ENCODE measurements around the gene PAQR3. TPM values are rescaled to one million over a fixed set of nuclear protein-coding genes. Genes with fewer than 3 reads are reported as not detected.

PAQR3 gene
- total RNA-seq, 2 donors from 2014 or later: 3.0 to 3.9 TPM

DNA sequence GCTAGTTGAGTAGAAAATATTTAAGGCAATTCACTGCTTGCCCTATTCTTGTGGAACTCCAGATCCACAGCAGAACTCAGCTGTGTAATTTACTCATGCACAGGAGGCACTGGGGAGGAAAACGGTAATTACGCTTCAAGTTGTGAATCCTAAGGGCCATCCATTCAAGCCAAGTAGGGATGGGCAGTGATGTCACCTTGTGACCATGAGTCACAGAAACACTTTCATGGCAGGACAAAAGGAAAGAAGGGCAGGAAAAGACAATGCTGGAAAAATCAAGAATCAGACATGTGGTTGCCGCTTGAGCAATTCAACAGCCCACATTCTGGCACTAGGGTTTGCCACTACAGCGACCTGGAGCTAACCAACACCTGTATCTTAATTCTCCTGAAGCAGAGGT, 1.4 kb downstream of the PAQR3 start:
- DNase-seq: no peak
- WGBS, 2 donors: 93 to 95% methylated on average over 4 of the region's 4 CpGs
- H3K36me3 ChIP-seq (replicated peaks in 1 of 2; ENCODE audit: insufficient read depth in 1 of 2, low read depth in 2 of 2): no peaks in the 10 kb centered on the region
- intact Hi-C loops (cut with DNase I): no loop called here
- no peaks in the 10 kb centered on the region for H3K9me3 ChIP-seq
- H3K4me3 ChIP-seq: no peak overlapping the region
- H3K27me3 ChIP-seq: no peaks in the 10 kb centered on the region
- no peak overlapping the region for H3K27ac ChIP-seq
- ATAC-seq: no peak
- TF ChIP-seq, protein P1, sequence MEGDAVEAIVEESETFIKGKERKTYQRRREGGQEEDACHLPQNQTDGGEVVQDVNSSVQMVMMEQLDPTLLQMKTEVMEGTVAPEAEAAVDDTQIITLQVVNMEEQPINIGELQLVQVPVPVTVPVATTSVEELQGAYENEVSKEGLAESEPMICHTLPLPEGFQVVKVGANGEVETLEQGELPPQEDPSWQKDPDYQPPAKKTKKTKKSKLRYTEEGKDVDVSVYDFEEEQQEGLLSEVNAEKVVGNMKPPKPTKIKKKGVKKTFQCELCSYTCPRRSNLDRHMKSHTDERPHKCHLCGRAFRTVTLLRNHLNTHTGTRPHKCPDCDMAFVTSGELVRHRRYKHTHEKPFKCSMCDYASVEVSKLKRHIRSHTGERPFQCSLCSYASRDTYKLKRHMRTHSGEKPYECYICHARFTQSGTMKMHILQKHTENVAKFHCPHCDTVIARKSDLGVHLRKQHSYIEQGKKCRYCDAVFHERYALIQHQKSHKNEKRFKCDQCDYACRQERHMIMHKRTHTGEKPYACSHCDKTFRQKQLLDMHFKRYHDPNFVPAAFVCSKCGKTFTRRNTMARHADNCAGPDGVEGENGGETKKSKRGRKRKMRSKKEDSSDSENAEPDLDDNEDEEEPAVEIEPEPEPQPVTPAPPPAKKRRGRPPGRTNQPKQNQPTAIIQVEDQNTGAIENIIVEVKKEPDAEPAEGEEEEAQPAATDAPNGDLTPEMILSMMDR (IDR thresholded peaks at IDR 0.05): no peak
- no peak for TF ChIP-seq POLR2A (IDR thresholded peaks at IDR 0.05)
- H3K4me1 ChIP-seq: peaks cover 11% of the 10 kb centered on the region

DNA sequence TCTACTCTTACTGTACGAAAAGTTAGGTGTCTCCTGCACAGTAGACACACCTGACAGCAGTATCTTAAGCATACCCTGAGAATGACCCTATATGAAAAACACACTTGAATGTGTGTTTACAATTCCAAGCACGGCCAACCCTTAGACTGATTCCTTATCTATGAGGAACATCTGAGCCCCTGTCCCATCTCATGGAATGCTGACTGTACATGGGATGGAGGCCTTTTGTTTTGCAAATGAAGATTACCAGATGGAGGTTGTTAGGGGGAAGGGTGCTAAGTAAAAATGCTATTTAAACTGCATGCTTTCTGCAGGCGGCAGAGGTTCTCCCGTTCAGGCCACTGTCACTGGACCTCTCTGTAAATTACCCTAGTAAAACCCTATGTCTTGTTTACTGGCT, 2.2 kb downstream of the PAQR3 start:
- H3K27ac ChIP-seq: no peak overlapping the region
- H3K9me3 ChIP-seq: no peaks in the 10 kb centered on the region
- no peaks in the 10 kb centered on the region for H3K27me3 ChIP-seq
- ATAC-seq (no peak), DNase-seq (no peak)
- H3K36me3 ChIP-seq (replicated peaks in 1 of 2; ENCODE audit: insufficient read depth in 1 of 2, low read depth in 2 of 2): no peaks in the 10 kb centered on the region
- 83 to 90% methylated on average over 4 of the region's 4 CpGs for WGBS, 2 donors
- no peak for TF ChIP-seq POLR2A (IDR thresholded peaks at IDR 0.05)
- TF ChIP-seq, protein P1 (IDR thresholded peaks at IDR 0.05): no peak
- H3K4me1 ChIP-seq: peaks cover 11% of the 10 kb centered on the region
- H3K4me3 ChIP-seq: no peak overlapping the region
- intact Hi-C loops (cut with DNase I): no loop called here

DNA sequence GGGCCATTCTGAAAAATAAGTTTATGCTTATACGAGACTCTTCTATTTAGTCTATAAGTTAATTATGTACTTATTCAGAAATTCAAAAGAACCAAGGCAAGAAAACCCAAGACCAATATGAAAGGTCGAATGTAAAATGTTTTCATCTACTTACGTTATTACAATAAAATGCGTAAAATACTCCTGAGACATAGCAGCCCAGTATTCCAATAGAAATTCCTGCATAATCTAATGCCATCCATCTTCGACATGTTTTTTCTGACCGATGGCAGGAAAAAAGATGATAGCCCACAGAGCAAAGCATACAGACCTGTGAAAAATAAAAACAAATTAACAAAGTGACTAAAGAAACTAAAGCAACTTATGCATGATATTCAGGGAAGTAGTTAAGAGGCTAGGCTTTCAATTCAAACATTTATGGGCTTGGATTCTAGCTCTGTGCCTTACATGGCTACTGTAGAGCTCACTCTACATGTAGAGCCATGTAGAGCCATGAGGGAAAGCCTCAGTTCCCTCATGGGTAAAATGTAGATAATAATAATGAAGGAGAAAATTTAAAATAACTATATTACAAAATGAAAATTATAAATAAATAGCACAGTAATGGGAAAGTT, 9.1 kb downstream of the PAQR3 start:
- no peak overlapping the region for H3K4me3 ChIP-seq
- H3K36me3 ChIP-seq (replicated peaks in 1 of 2; ENCODE audit: insufficient read depth in 1 of 2, low read depth in 2 of 2): no peaks in the 10 kb centered on the region
- H3K27ac ChIP-seq: no peak overlapping the region
- no peaks in the 10 kb centered on the region for H3K4me1 ChIP-seq
- no peak for DNase-seq
- ATAC-seq: no peak
- intact Hi-C loops (cut with DNase I): no loop called here
- TF ChIP-seq, protein P1 (IDR thresholded peaks at IDR 0.05): no peak
- TF ChIP-seq POLR2A (IDR thresholded peaks at IDR 0.05): no peak
- 92% methylated on average over 6 of the region's 6 CpGs for WGBS, 2 donors
- no peaks in the 10 kb centered on the region for H3K9me3 ChIP-seq
- H3K27me3 ChIP-seq: no peaks in the 10 kb centered on the region

DNA sequence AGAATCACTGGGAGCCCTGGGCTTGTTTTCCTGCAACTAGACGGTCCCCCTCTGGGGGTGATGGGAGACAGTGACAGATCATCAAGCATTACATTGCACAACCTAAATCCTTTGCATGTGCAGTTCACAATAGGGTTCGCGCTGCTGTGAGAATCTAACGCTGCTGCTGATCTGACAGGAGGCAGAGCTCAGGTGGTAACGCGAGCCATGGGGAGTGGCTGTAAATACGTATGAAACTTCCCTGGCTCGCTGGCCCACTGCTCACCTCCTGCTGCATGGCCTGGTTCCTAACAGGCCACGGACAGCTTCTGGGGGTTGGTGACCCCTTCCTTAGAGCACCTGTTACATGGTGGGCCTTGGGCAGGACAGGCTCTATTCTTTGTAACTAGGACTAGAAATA, 10.4 kb downstream of the PAQR3 start:
- no peak overlapping the region for H3K27ac ChIP-seq
- H3K9me3 ChIP-seq: no peaks in the 10 kb centered on the region
- no peak overlapping the region for H3K4me3 ChIP-seq
- TF ChIP-seq, protein P1 (IDR thresholded peaks at IDR 0.05): no peak
- H3K4me1 ChIP-seq: no peaks in the 10 kb centered on the region
- no peaks in the 10 kb centered on the region for H3K27me3 ChIP-seq
- DNase-seq (no peak), ATAC-seq (no peak)
- WGBS, 2 donors: 93 to 96% methylated on average over 9 of the region's 9 CpGs
- intact Hi-C loops (cut with DNase I): no loop called here
- no peaks in the 10 kb centered on the region for H3K36me3 ChIP-seq (replicated peaks in 1 of 2; ENCODE audit: insufficient read depth in 1 of 2, low read depth in 2 of 2)

DNA sequence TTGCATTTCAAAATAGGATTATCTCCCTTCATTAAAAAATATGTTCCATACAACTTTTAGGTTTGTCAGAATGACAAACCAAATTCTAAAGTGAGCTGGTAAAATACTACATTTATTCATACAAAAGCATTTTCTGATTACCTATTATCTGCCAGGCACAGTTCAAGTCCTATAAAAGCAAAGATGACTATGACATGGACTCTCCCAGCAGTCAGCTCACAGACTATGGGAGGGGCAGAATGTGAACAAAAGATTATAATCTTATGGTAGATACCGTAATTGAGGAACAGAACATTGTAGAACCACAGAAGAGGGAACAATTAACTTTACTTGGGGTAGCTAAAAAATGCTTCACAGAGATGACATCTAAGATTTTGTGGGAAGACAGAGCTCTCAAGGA, 12.4 kb downstream of the PAQR3 start:
- Histone ChIP-seq H3K4me1 (no peaks in the 10 kb centered on the region), H3K27ac (no peak overlapping the region), H3K27me3 (no peaks in the 10 kb centered on the region), H3K9me3 (no peaks in the 10 kb centered on the region), H3K4me3 (no peak overlapping the region), H3K36me3 (replicated peaks in 1 of 2; ENCODE audit: insufficient read depth in 1 of 2, low read depth in 2 of 2) (no peaks in the 10 kb centered on the region)
- DNase-seq (no peak), ATAC-seq (no peak)
- intact Hi-C loops (cut with DNase I): no loop called here
- TF ChIP-seq POLR2A (IDR thresholded peaks at IDR 0.05): no peak
- TF ChIP-seq, protein P1 (IDR thresholded peaks at IDR 0.05): no peak
- 65 to 76% methylated on average over 1 of the region's 1 CpG for WGBS, 2 donors
